GM21528 (cell line): ENCODE data around the gene RNF224.

ENCODE experiments used
- ATAC-seq: cut with Tn5 transposase; IDR thresholded peaks from one replicate; pipeline ENCODE4 v1.9.1; 2021; ENCODE audit warnings: mild to moderate bottlenecking, moderate library complexity; ENCODE audit not compliant: unreplicated experiment, low FRiP score

The RNF224 gene

GRCh38 chr9:137225699-137226331 lies 1.5 kb upstream of the RNF224 start:
- no peak for ATAC-seq

DNA sequence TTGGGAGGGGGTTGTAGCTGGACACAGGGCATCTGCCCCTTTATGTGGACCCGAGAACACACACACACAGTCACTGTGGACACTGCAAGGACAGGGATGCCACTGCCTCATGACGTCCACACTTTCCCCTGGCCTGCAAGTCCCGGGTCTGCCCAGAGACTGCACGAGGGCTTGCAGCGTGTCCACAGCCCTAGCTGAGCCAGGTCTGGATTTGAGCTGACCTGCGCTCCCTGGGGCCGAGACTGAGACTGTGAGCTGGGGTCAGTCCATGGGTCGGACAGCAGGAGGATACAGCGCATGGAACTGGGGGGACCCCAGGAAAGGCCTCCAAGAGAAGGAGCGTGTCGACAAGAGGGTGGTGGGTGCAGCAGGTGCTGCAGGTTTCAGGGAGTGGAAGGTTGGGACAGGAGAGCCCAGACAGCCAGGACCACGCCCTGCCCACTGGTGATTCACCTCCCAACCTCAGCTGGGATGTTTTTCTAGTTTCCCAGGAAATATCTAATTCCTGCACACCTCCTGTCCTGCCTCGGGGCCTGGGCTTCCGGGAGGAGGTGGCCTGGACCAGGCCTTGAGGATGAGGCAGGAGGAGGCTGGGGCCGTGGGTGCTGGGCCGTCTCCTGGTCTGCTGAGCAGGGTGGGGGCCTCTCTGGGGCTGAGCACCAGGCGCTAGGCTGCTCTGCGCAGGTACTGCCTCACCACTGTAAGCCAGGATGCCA lies 806 bp upstream of the RNF224 start:
- ATAC-seq, result no peak

GRCh38 chr9:137227853-137228505 lies 677 bp downstream of the RNF224 start:
- no peak for ATAC-seq

- no peak for ATAC-seq
Measured at GRCh38 chr9:137228506-137228967, 1.2 kb downstream of the RNF224 start.

DNA sequence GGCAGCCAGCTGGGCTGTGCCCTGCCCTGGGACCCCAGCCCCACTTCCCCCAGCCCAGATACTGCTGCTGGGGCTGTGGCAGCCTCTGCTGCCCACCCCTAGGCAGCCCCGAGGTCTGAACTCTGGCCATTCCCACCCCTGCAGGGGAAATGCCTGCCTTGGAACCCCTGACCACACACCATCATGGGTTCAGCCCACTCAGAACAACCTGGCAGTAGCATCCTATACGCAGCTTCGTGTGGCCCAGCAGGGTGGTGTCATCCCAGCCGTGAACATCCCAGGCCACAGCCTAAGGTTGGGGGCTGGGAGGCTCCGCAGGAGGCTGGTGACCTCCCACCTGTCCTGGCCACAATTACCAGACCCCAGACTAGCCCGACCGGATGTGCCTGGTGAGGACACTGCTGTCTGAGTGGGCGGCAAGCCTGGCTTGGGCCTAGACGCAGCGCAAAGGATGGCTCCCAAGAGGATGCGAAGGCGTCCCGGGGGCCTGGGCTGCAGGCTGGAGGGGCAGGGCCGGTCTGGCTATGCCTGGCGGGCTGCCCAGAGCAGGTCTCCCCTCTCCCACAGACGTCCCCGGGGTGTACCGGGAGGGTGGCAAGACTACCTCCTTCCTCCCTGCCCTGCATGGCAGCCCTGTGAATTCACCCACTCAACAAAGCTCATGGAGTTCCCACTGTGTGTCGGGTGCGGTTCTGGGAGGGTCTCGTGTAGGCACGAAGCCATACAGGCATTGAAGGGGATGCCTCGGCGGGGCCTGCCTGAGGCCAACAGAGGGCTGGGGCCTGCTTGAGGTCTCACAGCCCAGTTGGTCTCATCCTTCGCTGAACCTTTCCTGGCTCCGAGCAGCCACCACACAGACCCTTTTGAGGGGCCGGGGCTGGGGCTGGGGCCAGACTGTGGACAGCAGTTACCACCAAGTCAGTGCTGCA lies 1.9 kb downstream of the RNF224 start:
- ATAC-seq, result no peak

- no peak for ATAC-seq
Measured at GRCh38 chr9:137229903-137230704, 2.8 kb downstream of the RNF224 start.

DNA sequence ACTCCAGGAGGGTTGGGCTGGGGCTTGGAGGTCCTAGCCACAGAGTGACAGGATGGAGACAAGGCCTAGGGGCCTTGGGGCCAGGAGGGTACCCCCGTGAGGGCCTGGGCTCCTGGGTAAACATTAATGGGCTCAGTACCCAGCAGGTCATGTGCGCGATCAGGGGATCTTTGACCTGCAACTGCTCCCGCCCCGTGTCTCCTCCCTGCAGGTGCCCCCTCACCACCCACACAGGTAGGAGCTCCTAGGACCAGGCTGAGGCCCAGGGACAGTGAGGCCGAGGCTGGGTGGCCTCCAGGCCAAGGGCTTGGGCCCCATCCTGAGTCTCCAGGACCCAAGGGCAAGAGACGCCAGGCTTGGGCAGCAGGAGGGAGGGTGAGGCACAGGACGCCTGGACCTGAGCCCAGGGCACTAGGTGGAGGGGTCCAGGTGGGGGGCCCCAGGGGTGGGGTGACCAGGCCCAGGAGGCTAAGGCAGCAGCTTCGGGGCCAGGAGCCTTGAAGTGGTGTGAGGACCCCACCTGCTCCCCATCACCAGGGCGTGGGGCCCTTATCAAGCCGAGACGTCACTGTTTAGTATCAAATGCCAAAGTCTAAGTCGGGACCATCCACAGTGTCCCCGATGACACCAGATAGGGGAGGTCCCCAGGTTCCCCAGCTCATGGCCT lies 3.5 kb downstream of the RNF224 start, which contains the start of gene SLC34A3:
Gene SLC34A3, plus strand, starts transcription at position 197 of the 667 bp plus-strand sequence. CDS start 802 bp downstream, outside the sequence.
- ATAC-seq, result no peak

GRCh38 chr9:137231372-137232039 lies 4.2 kb downstream of the RNF224 start:
- ATAC-seq, result no peak

DNA sequence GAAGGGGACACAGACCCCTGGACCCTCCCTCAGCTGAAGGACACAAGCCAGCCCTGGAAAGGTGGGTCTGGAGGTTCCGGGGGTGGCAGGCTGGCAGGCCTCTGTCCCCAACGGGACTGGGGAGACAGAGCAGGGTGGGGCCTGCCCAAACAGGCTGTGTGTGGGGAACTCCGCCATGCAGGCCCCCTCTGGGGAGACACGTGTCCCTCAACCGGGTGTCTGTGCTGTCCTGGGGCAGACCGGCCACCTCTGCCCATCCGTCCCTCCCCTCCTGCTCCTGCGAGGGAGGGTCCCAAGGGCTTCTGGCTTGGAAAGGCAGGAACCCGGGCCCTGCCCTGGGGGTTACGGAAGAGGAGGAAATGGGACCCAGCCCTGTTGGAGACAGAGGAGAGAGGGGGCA lies 4.8 kb downstream of the RNF224 start:
- ATAC-seq, result no peak

DNA sequence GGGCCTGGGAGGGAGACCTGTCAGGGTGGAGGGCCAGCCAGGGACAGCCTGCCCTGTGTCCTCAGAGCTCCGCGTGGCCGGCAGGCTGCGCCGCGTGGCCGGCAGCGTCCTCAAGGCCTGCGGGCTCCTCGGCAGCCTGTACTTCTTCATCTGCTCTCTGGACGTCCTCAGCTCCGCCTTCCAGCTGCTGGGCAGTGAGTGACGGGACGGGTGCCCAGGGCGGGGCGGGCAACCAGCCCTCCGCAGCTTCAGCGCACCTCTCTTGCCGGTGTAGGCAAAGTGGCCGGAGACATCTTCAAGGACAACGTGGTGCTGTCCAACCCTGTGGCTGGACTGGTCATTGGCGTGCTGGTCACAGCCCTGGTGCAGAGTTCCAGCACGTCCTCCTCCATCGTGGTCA lies 5.2 kb downstream of the RNF224 start:
- no peak for ATAC-seq

DNA sequence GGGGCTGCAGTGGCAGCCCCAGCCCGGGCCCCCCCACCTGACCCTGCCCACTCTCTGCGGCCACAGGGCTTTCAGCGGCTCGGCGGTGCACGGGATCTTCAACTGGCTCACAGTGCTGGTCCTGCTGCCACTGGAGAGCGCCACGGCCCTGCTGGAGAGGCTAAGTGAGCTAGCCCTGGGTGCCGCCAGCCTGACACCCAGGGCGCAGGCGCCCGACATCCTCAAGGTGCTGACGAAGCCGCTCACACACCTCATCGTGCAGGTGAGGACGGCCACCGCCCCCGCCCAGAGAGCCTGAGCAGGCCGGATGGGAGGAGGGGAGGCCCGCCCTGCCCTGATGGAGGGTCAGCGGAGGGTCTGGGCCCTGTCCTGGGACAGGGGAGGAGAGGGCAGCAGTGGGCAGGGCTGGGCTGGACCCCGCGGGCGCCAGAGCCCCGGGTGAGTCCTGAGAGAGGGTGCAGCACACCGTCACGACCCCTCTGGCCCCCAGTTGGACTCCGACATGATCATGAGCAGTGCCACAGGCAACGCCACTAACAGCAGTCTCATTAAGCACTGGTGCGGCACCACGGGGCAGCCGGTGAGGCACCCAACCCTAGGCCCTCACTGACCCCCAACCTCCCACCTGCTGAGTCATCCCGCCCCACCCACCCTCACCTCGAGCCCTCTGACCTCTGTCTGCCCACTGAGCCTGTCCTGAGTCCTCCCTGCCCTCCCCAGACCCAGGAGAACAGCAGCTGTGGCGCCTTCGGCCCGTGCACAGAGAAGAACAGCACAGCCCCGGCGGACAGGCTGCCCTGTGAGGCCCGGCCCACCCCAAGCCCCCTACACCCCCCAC lies 6.1 kb downstream of the RNF224 start:
- no peak for ATAC-seq

GRCh38 chr9:137234055-137234697 lies 6.9 kb downstream of the RNF224 start:
- no peak for ATAC-seq

DNA sequence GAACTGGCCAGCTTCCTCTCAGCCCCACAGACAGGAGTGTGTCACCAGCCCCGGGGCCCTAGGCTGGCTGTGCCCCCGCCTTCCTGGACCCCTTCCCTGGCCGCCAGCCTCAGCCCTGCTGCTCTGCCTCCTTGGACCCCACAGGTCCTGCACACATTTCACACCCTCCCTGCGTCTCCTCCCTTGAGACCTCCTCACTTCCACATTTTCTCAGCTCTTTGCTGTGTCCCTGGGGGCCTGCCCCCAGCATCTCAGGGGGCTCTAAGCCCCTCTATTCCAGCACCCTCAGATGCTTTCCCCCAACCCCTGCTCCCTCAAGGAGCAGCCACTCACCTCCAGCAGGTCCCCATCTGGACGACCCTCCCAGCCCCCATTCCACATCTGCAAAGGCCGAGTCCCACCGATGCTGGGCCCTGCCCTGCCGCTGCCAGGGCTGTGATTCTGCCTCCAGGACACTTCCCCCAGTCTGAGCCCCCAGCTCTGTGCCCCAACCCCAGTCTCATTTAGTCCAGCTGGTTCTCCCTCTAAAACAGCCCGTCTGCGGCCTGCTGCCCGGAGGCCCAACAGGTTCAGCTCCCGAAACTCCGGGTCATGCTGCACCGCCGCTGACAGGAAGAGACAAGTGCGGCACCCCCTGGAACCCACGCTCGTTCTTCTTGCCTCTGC lies 7.6 kb downstream of the RNF224 start:
- no peak for ATAC-seq

GRCh38 chr9:137235424-137236237 lies 8.3 kb downstream of the RNF224 start:
- no peak for ATAC-seq

DNA sequence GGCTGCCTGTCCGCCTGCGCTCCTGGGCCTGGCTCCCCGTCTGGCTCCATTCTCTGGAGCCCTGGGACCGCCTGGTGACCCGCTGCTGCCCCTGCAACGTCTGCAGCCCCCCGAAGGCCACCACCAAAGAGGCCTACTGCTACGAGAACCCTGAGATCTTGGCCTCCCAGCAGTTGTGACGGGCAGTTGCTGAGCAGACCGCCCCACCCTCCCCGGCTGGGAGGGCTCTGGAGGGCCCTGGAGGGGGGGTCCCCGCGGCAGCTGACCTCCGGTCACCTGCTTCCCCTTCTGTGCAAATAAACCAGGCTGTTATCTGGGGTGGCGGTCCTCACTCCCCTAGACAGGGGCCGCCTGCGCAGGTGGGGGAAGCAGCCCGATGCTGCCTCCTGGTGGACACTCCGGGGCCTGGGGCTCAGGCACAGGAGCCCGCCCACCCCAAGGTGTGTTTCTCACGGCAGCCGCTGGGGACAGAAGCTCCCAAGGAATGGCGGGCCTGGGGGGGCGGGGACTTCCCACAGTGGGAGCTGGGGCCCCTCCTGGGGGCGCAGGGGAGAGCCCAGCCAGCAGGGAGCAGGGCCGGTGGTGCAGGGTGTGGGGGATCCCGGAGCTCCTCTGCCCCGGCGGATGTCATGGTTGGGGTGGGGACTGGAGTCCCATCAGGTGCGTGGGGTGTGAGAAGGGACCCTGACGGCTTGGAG lies 9.1 kb downstream of the RNF224 start:
- no peak for ATAC-seq
